HG02885 (cell line): ENCODE measurements around the gene BTBD17.

ENCODE experiments used
- ATAC-seq: cut with Tn5 transposase; IDR thresholded peaks from one replicate; pipeline ENCODE4 v1.9.1; 2021; ENCODE audit warnings: mild to moderate bottlenecking; ENCODE audit not compliant: unreplicated experiment, poor library complexity

The BTBD17 gene

DNA sequence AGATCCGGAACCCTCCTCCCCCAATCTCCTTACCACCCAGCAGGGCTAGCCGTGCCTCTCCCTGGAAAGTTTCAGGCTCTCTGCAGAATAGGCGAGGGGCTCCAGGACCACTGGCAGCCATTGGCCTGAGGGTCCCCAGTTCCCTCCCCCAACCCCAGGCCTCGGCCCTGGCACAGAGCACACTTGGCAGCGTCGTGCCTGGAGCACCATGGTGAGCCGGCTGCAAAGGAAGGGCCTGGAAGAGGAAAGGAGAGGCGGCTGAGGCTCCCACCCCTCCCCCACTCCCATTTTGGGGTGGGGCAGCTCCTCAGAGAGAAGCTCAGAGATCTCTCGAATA, 369 bp upstream of the BTBD17 start:
- ATAC-seq, result no peak

GRCh38 chr17:74360899-74361229, 804 bp downstream of the BTBD17 start:
- no peak for ATAC-seq

DNA sequence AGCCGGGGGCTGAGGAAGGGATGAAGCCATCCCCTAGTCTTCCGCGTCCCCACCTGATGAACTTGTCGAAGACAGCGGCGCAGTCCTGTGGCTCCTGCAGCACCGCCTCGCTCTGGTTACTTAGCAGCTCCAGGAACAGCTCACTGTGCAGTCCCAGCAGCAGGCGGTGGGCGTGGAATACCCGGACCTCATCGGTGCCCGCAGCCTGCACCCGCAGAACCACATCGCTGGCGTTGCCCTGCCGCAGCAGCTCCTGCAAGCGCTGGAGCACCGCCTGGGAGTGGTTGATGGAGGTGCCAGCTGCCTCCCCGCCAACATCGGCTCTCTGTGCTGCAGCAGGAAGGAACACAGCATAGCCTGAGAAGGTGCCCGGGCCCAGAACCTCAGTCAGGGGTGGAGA, 1.8 kb downstream of the BTBD17 start:
- ATAC-seq, result no peak

DNA sequence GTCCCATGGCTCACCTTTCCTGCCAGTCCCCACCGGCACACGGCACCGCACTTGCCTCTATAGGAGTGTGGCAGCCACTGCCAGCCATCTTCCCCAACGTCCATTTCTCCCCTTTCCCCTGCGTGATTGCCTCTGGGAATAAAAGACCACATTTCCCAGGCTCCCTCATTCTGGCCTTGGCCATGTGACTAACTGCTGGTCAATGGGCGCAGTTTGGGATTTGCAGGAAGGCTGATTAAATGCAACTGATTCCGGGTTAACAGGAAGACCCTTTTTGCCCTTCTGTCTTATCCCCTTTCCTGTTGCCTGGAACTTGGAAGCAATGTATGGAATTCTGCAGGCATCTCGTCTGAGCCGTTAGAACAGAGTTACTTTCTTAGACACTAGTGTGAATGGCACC, 3.0 kb downstream of the BTBD17 start:
- ATAC-seq, result no peak

GRCh38 chr17:74357466-74357809, 4.2 kb downstream of the BTBD17 start:
- ATAC-seq, result no peak

DNA sequence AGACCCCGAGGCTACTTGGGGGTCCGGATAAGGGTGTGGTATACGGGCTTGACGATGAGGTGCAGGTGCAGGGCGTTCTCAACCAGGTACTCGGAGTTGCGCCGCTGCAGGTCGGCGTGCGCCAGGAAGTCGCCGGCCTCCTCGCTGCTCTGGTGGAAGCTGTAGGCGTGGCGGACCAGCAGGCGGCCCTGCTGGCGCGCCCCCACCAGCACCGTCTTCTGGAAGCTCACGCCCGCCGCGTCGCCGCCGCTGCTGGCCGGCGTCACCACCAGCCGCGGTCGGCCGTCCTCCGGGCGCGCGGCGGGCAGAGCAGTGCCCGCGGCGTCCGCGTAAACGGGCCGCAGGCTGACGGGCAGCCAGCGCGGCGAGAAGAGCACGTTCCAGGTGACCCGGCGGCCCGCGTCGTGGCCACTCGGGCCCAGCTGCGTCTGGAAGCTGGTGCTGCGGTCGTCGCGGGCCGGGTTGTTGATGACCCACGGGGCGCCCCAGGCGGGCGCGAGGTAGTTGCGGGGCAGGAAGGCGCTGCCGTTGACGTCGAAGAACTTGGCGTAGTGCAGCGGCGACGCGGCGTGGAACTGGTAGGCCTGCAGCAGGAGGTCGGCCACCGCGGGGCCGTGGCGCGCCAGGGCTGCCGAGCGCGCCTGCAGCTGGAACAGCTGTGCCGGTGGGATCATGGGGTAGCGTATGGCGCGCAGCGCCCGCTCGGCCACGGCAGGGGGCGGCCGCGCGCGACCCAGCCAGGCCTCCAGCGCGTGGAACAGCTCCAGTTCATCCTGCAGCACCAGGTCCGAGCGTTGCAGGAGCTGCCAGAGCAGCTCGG, 4.8 kb downstream of the BTBD17 start:
- ATAC-seq, result no peak

- no peak for ATAC-seq
Observed at GRCh38 chr17:74355065-74355464, 6.6 kb downstream of the BTBD17 start.

GRCh38 chr17:74354561-74354960, 7.1 kb downstream of the BTBD17 start:
- ATAC-seq, result no peak

DNA sequence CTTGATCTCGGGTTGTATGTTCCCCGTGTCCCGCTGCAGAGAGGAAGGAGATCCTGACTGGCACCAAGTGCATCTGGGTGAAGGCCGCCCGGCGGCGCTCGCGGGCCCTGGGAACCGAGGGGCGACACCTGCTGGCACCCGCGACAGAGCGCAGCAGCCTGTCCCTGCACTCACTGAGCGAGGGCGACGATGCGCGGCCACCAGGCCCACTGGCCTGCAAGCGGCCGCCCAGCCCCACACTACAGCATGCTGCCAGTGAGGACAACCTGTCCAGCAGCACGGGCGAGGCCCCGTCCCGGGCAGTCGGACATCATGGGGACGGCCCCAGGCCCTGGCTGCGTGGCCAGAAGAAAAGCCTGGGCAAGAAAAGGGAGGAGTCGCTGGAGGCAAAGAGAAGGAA, 7.5 kb downstream of the BTBD17 start:
- no peak for ATAC-seq

GRCh38 chr17:74353446-74354060, 8.1 kb downstream of the BTBD17 start:
- no peak for ATAC-seq

GRCh38 chr17:74351552-74352210, 10.0 kb downstream of the BTBD17 start:
- ATAC-seq, result no peak

DNA sequence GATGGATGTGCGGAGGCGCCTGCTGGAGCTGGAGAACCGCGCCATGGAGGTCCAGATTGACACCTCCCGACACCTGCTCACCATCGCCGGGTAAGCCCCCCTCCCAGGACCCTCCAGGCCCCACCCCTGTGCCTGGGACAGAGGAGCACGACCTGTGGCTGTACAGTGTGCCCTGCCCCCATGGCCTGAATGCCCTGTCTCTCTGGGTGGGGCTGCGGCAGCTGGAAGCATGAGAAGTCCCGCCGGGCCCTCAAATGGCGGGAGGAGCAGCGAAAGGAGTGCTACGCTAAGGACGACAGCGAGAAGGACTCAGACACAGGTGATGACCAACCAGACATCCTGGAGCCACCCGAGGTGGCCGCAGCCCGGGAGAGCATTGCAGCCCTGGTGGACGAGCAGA, 11.2 kb downstream of the BTBD17 start:
- ATAC-seq, result no peak

DNA sequence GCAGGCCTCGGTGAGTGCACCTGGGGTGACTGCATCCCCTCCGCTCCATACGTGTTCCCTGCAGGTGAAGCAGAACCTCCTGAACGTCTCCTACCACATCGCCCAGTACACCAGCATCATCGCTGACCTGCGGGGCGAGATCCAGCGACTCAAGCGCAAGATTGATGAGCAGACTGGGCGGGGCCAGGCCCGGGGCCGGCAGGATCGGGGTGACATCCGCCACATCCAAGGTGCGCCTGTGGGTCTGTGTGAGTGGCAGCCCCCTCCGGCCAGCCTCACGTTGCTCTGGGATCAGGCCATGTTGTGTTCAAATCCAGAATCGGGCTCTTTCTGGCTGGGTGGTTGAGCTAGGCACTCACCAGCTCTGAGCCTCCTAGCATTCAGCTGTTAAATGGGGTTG, 12.5 kb downstream of the BTBD17 start:
- no peak for ATAC-seq

DNA sequence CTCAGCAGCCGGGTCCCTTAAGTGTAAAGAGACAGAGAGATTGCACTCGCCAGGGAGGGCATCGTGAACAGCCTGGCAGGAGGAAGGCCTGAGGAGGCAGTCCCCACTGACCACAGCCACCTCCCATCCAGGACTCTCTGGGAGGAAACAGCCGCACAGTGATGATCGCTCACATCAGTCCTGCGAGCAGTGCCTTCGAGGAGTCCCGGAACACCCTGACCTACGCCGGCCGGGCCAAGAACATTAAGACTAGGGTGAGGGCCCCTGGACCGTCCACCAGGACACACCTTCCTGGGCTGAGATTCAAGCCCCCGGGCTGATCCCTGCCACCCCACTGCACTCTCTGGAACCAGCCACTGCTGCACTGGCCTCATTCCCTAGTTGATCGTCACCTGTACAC, 14.0 kb downstream of the BTBD17 start:
- ATAC-seq, result no peak

DNA sequence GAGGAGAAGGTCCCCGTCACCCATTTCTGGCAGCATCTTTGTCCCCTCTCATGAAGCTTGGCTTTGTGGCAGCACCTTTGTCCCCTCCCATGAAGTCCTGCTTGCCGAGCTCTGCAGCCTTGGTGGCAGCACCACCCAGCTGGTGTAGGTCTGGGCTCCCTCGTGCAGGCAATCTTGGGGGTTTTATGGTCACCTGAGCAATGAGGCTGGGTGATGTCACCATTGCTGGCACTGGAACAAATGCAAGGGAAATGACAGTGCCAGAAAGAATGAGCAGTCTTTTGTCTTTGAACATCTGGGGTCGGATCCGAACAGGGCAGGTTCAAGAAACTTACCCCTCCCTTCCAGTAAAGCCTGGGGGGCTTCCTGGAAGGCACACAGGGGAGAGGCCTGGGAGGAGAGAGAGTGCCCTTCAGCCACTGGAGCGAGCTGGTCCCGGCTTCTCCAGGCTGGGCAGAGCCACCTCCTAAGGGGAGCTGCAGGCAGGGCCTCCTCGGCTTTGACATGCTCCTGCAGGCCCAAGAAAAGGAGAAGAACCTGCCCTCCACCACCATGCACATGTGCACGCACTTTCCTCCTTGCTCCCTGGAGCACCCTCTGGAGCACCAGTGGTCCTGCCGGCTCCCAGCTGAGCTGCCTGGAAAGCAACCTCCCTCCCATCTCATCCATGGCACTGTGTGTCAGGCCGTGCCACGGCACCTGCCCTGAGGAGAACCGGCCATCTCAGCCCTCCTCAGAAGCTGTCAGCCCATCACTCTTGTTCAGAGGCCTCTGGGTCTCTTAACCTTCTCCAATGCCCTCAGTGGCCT, 16.0 kb downstream of the BTBD17 start:
- ATAC-seq, result no peak

DNA sequence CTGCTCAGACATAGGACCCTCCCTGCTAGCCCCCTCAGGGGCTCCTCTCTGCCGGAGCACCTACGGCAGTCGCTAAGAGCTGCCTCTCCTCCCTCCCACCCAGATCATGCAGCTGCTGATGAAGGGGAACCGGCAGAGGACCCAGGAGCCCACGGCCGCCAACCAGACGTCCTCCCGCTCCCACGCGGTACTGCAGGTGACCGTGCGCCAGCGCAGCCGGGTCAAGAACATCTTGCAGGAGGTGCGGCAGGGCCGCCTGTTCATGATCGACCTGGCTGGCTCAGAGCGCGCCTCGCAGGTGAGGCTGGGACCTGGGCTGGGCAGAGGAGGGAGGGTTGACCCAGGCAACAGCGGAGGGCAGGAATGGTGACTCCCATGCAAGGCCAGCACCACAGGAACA, 17.0 kb downstream of the BTBD17 start:
- ATAC-seq, result no peak

DNA sequence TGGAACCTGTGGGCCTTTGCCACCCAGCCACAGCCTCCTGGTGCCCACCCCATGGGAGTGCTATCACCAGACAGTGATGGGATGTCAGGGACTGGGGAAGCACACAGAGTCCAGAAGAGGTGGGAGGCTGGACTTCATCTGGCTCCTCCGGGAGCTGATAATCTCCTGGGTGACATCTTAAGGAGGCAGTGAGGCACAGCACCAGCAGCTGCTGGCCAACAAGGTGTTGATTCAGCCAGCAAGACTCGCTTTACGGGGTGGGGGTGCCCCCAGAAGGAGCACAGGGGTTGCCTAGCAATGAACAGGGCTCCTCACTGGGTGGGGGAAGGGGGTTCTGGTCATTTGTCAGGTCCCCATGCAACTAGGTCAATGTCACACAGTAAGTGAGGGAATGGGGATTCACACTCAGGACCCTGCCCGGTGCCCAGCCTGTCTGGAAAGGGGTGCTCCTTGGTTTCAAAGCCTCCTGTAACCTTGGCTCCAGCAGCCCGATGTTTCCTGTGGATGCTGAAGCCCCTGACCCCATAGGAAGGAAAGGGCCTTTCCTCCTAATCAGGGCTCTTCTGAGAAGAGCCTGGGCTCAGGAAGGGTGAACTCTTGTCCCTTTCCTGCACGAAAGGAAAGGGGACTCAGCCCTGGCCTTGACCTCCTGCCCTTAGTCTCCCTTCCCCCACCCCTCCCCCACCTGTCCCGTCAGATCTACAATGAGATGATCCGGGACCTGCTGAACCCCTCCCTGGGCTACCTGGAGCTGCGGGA, 18.0 kb downstream of the BTBD17 start:
- ATAC-seq, result no peak

DNA sequence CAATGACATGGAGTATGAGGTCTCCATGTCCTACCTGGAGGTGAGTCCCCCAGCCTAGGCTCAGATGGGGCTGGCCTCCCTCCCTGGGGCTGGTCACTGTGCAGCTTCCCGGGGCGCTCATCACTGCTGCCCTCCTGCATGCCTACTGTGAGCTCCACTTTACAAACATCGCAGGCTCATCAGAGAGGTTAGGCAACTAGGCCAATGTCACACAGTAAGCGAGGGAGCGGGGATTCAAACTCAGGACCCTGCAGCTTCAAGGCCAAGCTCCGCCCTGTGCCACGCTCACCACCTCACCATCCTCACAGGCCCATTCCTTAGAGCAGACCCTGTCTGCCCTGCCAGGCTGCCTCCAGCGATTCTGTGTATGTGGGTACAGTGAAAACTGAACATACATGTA, 18.5 kb downstream of the BTBD17 start:
- no peak for ATAC-seq

GRCh38 chr17:74342224-74342623, 19.4 kb downstream of the BTBD17 start:
- ATAC-seq, result no peak

GRCh38 chr17:74340470-74341023, 21.1 kb downstream of the BTBD17 start:
- ATAC-seq, result no peak
